HG03354 (cell line): ENCODE results near the gene FOXN3.

Experiments used
- ATAC-seq: cut with Tn5 transposase; IDR thresholded peaks from one replicate; pipeline ENCODE4 v1.9.1; 2021; ENCODE audit warnings: mild to moderate bottlenecking; ENCODE audit not compliant: unreplicated experiment, poor library complexity, severe bottlenecking

The FOXN3 gene

DNA sequence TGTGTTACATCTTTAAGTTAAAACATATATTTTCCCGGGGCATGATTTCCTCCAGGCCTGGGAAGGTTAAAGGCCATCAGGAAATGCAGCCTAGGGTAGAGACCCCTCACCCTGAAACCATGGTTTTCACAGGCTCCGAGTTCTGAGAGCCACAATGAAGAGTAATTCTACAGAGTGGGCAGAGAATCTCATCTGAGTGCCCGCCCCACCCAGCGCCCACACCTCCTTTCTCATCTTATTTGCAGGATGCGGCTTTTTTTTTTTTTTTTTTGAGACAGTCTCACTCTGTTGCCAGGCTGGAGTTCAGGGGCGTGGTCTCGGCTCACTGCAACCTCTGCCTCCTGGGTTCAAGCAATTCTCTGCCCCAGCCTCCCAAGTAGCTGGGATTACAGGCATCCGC lies 170.7 kb downstream of the FOXN3 start:
- ATAC-seq, result no peak

GRCh38 chr14:89245802-89246201 lies 171.2 kb downstream of the FOXN3 start:
- ATAC-seq, result no peak

DNA sequence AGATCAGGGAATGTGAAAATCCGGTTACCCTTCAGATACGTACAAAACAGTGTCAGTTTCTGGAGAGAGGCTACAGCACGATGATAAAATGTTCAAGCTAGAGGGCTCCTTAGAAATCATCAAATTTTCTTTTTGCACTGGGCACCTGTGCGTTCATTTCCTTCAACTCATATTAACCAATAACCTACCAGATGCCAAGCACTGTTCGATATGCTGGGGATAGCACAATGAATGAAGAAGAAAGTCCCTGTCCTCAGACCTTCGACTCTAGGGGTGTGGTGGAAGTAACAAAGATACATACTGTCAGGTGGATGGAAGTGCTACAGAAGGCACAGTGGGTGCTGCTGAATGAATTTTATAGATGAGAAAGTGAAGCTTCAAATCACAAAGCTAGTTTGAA lies 172.3 kb downstream of the FOXN3 start:
- no peak for ATAC-seq

DNA sequence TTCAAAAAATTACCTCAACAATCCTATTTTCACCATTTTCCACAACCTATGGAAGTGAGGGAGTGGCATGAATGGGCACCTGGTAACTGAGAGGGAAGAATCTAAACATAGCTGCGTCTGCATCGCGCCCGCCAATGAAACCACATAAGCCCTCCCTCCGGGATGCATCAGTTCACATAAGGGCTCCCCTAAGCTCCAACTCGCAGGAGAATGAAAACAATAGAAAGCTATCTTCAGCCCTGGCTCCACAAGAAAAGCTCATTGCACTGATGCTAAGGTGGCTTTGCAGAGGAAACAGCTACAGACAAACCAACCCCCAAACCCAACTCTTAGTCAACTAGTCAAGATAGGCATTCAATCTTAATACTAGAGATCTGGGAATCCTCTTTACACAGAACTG lies 173.3 kb downstream of the FOXN3 start:
- ATAC-seq, result no peak

DNA sequence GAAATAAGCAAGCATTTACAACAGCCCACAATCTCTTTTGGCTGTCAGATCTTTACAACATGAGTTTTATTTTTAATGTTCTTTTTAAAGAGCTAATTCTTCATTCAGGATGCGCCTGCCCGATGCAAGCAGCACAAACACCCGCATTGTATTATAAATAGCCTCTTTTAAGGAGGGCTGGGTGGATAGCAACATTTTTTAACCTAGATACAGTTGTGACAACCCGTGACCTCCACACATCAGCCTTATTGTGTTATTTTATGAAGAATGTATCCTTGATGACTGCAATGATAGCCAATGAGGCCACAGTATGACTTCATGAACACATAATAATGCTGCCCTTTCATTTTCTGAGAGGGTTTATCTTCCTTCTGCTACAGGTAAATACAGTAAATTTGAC lies 173.7 kb downstream of the FOXN3 start:
- no peak for ATAC-seq

DNA sequence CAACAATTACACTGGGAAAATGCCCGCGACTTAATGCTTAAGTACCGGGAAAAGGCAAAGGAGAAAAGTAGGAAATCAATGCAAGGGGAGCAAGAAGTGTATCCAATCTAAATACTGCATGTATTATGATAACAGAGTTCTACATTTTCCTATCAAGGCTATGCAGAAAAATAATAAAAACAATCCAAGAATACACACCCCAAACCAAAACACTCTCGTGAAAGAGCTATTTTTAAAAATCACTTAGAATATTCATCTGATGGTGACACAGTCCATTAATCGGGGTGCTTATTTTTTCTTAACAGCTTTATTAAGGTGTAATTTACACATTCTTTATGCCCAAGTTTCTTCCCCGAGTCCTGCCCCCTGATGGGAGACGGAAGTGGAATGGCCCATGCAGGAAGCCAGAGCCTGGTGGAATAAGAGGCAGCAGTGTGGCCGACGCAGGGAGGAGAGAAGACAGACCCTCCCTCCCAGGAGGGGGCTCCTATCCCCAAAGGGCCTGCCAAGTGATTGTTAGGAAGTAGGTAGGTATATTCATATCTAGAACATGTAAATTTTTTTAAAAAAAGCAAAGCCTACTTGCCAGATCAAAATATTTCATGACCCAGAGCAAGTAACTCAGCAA lies 174.3 kb downstream of the FOXN3 start:
- ATAC-seq, result no peak

DNA sequence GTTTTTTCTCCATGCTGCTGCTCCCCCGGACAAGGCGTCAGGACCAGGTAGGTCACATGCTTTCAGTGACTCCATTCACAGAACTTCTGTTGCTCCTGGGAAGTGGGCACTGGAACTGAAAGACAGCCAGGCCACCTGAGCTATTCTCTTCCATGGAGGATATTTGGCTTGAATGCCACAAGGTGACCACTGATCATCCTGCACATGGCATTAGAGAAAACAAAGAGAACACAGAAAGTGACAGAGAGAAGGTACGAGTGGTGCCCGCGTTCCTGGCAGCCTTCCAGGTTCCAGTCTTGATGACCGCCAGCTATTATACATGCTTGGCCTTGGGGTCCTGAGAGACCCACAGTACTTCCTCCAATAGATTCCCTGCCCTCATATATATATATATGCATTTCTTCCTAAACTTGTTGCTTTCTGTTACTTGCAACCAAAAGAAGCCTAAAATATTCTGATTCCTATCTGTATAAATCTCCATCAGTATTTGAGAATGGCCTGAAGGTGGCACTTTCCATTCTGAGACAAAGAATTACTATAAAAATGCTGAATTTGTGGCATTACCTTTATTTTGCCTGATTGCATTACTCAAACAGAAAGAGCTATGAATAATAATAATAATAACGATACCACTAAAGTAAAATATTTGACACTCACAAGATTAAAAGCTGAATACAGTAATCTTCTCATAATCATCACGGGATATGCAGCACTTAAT lies 174.9 kb downstream of the FOXN3 start:
- no peak for ATAC-seq

- no peak for ATAC-seq
These were observed 175.8 kb downstream of the FOXN3 start for GRCh38 chr14:89241257-89241656.

DNA sequence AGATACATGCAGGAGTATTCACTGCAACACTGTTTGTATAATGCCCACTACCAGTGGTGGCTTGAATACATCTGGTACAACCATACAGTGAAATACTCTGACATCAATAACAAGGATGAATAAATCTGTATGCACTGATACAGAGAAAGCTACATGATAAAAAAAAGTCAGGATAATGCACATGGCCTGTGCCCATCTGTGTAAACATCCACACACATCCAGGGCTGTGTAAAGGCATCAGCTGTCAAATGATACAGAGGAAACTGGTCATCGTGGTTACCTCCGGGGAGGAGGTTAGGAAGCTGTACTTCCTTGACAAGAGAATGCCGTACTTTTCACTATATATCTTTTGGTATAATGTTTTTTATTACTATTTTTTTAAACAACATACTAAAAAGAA lies 176.6 kb downstream of the FOXN3 start:
- ATAC-seq, result no peak

DNA sequence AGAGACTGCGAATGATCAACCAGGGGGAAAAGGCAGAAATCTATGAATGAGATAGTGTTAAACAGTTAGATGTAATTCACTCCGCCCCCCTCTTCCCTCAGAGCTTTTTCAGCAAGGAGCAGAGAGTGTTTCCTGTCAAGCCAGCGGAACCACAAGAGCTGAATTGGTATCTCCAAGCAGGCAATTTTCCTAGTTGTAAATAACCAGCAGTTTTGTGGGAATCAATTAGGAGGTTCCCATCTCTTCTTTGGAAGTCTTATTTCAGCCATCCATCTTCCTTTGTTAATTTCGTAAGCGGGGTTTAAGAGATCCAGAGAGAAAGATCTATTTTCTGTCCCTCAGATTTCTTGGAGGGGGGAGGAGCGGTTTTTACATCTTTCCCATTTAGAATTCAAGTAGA lies 178.0 kb downstream of the FOXN3 start:
- ATAC-seq, result no peak

DNA sequence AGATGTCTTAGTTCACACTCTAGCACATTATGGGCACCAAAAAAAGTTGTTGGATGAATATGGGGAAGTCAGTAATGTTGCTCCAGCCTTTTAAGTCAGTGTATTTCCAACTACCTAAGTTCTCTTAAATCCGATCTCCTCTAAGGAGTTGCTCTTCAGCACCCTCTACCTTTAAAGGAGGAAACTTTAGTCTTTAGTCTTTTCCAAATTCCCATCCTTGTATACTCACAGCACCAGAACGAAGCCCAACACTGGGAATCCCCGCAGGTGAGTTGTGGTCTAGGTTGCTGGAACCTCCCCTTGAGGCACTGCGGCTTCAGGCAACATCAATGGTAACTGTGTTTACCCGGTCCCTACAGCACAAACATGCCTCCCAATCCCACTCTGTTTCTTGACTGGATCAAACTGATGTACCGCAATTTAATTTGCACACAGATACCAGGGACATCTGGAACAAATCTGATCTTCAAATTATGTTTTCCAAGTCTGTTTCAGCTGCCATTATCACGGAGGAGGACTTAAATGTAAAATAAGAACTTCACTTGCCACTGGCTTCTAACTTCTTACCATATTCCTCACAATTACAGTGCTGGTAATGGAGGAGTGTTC lies 179.0 kb downstream of the FOXN3 start:
- ATAC-seq, result no peak

GRCh38 chr14:89236851-89237250 lies 180.2 kb downstream of the FOXN3 start:
- no peak for ATAC-seq

DNA sequence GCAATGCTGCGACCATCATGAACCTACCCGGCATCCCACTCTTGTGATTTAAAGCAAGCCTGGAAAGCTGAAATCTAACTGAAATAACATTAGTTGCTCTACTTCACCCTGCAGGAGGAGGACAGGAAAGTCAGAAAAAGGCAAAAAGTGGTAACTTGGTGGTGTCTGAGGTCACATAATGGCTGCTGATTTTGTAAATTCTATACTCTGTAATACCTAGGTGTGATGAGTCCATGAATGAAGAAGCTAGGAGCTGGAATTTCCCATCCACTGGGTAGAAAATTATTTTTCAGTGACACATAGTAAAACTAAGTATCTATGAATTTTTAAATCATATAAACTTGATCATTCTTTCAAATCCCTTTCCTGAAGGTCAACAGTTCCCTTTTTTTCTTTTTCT lies 183.8 kb downstream of the FOXN3 start:
- no peak for ATAC-seq

DNA sequence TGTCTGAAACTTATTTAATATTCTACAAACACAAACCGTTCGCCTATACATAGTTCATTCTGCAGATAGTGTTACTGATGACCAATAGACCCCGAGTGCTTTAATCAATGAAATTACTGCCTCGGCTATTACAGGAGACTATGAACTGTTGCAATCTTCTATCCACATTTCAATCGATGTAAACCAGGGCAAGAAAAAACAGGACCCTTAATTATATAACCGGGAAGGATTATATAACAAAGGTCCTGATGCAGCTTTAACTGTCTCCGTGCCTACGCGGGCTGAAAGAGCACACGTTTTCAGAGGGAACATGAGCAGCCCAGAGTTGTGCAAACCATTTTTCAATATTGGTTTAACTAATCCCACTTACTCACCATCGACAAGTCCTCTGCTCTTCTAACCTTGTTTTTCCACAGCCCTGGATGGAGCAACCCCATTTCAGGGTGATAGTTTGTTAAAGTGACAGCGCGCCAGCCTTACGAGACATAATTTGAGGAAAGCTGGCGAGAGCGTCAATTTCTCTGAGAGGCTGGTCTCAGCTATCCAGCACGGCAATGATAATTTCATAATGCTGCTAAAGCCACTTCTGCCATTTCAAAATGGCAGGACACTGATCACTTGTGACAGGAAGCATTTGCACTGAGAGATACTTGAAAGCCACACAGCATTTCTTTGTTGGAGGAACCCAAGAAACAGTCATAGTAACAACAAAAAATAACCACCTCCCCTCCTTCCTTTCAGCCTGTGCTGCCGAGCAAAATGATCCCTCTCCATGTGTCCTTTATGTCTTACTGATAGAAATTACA lies 184.6 kb downstream of the FOXN3 start:
- ATAC-seq, result no peak

GRCh38 chr14:89231426-89232113 lies 185.5 kb downstream of the FOXN3 start:
- ATAC-seq, result no peak

DNA sequence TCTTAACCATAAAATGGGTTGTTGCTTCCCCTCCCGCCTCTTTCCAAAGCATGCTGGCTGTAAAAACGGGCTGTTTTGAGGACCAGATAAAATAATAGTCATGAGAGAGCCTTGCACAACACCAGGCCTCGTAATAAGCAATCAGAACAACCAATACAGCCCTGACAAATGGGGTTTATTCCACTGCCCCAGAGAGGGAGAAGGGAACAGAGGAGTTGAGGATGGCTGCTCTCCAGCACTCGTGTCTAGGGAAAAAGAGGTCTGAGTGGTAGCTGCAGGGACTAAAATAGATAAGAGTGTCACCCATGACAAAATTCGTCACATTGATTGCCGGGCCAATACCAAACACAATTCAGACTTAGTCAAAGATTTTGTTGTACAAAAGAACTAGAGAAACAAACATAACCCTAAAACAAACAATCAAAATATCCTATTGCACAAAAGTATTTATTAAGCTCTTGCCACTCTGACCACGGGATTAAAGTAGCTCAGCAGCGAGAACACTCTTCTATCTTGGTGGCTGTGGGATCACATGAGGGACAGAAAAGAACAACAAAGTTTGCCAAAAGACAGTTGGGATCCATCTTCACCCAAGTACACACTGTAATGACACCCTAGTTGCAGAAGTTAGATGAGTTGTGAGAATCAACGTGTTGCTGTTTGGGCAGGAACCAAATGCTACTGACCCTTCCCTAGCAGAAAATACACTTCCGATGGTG lies 188.0 kb downstream of the FOXN3 start:
- ATAC-seq, result no peak

DNA sequence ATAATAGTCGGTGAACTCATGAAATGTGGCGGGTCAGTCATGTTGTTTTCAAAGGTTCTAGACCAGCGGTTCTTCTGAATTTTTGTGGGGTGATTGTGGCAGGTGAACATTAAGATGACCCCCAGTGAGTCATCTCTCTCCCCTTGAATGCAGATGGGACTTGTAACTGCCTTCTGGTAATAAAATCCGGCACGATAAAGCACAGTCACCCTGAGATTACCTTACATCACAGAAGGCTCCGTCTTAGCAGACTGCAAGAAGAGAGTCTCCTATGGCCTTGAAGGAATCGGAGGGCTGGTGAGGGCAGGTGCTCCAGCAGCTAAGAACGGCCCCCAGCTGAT lies 189.6 kb downstream of the FOXN3 start:
- ATAC-seq, result no peak

- no peak for ATAC-seq
These were observed 190.1 kb downstream of the FOXN3 start for GRCh38 chr14:89226801-89227495.

GRCh38 chr14:89225607-89226006 lies 191.4 kb downstream of the FOXN3 start:
- no peak for ATAC-seq
